ENCODE results near the gene PRKAR2A.
"Not testable (repeated sequence)": the region's sequence is repeated elsewhere in the genome, so short reads cannot be mapped to it uniquely, and the experiment has no call there.

The PRKAR2A gene

GRCh38 chr3:48725185-48725855 lies 122.4 kb downstream of the PRKAR2A start:
- DNase-seq (ENCODE audit: low spot score), result not testable (repeated sequence)

DNA sequence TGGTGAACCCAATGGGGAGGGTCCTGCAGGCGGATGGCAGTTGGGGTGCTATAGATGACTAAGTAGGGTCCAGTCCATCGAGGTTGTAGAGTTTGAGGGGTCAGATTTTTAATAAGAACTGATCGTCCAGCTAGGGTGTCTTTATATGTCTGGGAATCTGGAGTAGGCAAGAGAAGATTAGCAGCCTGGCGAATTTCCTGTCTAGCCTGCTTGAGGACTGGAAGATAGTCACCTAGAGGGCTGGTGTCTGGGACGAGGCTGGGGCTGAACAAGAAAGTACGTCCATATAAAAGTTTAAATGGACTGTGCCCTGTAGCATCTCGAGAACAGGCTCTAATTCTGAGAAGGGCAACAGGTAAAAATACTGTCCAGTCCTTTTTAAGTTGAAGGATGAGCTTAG lies 123.9 kb downstream of the PRKAR2A start:
- DNase-seq (ENCODE audit: low spot score), result no peak

- DNase-seq (ENCODE audit: low spot score), result not testable (repeated sequence)
Measured at GRCh38 chr3:48723293-48723692, 124.4 kb downstream of the PRKAR2A start.

GRCh38 chr3:48716982-48717746 lies 130.5 kb downstream of the PRKAR2A start, which contains the start of gene IP6K2:
TSS of gene IP6K2 (minus strand) at chr3:48717221. CDS start at chr3:48695291, 21,930 bp downstream.
- peak; percentile 99 for DNase-seq (ENCODE audit: low spot score)

GRCh38 chr3:48716508-48716981 lies 131.1 kb downstream of the PRKAR2A start:
- DNase-seq (ENCODE audit: low spot score), result no peak

DNA sequence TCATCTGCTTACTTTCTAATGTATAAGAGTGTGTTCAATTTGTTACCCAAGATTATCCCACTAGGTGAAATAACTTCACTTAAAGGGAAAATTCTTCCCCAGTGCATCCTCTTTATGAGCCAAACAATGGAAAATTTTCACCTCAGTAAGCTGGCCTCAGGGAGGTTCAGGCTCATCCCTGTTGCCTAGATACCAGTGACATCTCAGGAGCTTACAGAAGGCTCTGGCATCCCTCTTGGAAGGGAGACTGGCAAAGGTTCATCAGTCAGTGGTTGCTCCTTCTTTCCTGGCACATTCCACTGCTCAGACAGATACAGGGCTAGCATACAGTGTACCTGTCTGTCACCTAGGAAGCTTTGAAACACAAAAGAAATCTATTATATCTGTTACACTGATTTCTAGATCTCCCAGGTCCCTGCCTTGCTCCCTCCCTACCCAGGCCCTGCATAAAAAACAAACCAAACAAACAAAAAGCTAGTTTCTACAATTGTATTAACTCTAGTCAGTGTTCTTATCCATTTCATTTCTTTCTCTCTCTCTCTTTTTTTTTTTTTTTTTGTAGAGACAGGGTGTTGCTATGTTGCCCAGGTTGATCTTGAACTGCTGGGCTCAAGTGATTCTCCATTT lies 132.4 kb downstream of the PRKAR2A start:
- DNase-seq (ENCODE audit: low spot score), result peak; percentile 48

- DNase-seq (ENCODE audit: low spot score), result no peak
Measured at GRCh38 chr3:48711727-48712126, 135.9 kb downstream of the PRKAR2A start.

DNA sequence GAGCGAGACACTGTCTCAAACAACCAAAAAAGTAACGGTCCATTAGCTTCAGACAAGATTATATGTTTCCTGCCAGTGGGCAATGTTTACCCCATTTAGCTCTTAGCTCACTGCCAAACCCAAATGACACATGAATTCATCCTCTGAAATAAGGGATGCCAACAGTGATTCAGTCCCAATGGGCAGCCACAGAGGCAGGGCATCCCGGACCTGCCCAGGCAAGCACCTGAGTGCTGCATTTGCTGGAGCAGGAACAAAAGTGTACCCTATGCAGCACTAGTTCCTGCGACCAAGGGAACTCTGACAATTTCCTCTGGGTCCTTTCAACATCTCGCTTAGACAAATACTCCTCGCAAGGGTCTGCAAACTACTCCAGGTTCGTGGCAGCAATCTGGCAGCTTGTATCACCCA lies 138.6 kb downstream of the PRKAR2A start:
- no peak for DNase-seq (ENCODE audit: low spot score)

- DNase-seq (ENCODE audit: low spot score), result peak; percentile 27
Measured at GRCh38 chr3:48708481-48708889, 139.2 kb downstream of the PRKAR2A start.

GRCh38 chr3:48707157-48707556 lies 140.5 kb downstream of the PRKAR2A start:
- DNase-seq (ENCODE audit: low spot score), result no peak

DNA sequence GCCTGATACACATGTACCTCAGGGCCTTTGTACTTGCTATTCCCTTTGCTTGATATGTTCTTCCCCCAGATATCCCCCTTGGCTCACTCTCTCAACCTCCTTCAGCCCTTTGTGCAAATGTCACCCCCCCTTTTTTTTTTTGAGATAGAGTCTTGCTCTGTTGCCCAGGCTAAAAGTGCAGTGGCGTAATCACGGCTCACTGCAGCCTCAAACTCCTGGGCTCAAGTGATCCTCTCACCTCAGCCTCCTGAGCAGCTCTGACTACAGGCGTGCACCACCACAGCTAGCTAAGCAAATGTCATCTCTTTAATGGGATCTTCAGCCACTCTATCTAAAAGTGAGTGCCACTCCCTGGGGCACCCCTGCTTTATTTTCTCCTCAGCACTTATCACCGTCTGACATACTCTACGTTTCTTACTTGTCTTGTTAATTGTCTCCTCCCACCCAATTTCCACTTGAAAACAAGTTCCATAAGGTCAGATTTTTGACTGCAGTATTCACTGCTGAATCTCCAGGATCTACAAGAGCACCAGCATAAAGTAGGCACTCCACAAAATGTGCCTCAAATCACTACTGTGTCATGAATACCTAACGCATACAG lies 145.3 kb downstream of the PRKAR2A start:
- no peak for DNase-seq (ENCODE audit: low spot score)

- no peak for DNase-seq (ENCODE audit: low spot score)
Measured at GRCh38 chr3:48700731-48701405, 146.8 kb downstream of the PRKAR2A start.

GRCh38 chr3:48698891-48699290 lies 148.8 kb downstream of the PRKAR2A start:
- DNase-seq (ENCODE audit: low spot score), result no peak

DNA sequence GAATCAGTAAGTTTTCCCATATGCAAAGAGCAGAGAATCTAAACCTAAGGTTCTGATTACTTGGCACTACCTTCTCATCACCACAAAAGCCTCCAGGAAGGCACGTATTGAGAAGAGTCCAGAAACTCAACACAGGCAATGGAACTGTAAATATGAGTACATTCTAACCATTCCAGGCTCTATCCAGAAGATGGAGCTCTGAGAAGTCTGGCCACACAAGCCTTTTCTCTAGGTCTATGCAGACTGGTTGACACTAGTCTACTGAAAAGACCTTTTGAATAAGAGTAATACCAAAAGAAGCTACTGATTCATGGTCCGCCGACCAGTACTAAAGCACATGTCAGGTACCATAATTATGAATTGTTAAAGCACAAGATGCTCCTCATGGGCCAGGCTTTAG lies 149.7 kb downstream of the PRKAR2A start:
- DNase-seq (ENCODE audit: low spot score), result no peak

GRCh38 chr3:48696601-48697000 lies 151.1 kb downstream of the PRKAR2A start:
- DNase-seq (ENCODE audit: low spot score), result no peak

All from GM03348 (cell line).